Lower leg skin (tissue), 4 donors: ENCODE measurements around the gene ATPAF2. TPM values are rescaled to one million over a fixed set of nuclear protein-coding genes. Genes with fewer than 3 reads are reported as not detected.

Source experiments
- DNase-seq, 2 donors: peaks; one replicate each; pipeline ENCODE4 v3.0.0-alpha.2; 2019; ENCODE audit warnings: low spot score in 2 of 2
- H3K4me3 ChIP-seq: fragments of 200-600 bp; sonication (generic); 2 replicates; pipeline ENCODE4 v1.5.1; 2017; ENCODE audit warnings: mild to moderate bottlenecking, low read depth; ENCODE audit not compliant: poor library complexity, severe bottlenecking
- POLR2A ChIP-seq, 2 donors: fragments of 450-650 bp; IDR thresholded peaks; one replicate each; pipeline ENCODE4 v1.6.1; 2016 to 2017; ENCODE audit warnings: antibody characterized with exemption in 2 of 2, mild to moderate bottlenecking in 1 of 2, moderate library complexity in 1 of 2
- WGBS, 2 donors: methylation state at CpG; one replicate each; pipeline ENCODE4 v1.1.5; 2018; 5-methylcytosine and 5-hydroxymethylcytosine counted together
- intact Hi-C: fragments of 100-400 bp; cut with DNase I; formaldehyde crosslinking; loops from one replicate; pipeline ENCODE4 v1.15.0; 2023; ENCODE audit warnings: low total_unique reads
- total RNA-seq, 4 donors: library from RNA; depleted of rRNA; stranded (reverse); fragments of >200 nt; gene quantifications; one replicate each; pipeline ENCODE4 v1.1.0, GENCODE V29; 2016
- TF ChIP-seq, protein P1 (sequence below), 3 donors: fragments of 450-650 bp; IDR thresholded peaks; one replicate each; pipeline ENCODE4 v1.5.1; 2016; ENCODE audit warnings: antibody characterized with exemption in 3 of 3, mild to moderate bottlenecking in 3 of 3, moderate library complexity in 2 of 3

The ATPAF2 gene
- total RNA-seq, 4 donors from 2014 or later: 17.4 to 32.1 (median 22.9) TPM

DNA sequence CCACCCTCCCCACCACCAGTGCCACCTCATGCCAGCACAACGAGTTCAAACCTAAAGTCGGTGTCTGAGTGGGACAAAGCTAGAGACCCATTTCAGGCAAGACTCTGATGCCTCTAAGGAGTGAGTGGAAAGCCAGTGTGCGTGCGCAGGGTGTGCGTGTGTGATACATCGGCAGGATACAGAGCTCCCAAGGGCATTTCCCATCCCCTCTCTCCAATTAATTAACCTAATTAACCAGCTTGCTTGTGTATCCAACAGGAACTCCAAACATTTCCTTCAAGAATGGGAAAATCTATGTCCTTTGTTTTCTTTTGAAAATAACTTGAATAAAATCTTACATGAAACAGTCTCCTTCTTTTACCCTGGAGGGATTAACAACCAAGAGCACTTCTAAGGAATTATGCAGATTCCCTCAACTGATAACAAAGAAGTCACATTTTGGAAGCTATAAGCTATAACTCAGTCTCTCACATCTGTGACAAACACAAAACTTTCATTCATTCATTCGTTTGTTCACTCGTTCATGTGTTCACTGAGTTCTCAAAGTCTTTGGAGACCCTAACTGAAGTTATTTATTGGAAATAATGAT is 9.9 kb downstream of the ATPAF2 start:
- peak in 1 of 2 donors; percentile 70 for DNase-seq
- no peak for TF ChIP-seq POLR2A (IDR thresholded peaks at IDR 0.05)
- TF ChIP-seq, protein P1, sequence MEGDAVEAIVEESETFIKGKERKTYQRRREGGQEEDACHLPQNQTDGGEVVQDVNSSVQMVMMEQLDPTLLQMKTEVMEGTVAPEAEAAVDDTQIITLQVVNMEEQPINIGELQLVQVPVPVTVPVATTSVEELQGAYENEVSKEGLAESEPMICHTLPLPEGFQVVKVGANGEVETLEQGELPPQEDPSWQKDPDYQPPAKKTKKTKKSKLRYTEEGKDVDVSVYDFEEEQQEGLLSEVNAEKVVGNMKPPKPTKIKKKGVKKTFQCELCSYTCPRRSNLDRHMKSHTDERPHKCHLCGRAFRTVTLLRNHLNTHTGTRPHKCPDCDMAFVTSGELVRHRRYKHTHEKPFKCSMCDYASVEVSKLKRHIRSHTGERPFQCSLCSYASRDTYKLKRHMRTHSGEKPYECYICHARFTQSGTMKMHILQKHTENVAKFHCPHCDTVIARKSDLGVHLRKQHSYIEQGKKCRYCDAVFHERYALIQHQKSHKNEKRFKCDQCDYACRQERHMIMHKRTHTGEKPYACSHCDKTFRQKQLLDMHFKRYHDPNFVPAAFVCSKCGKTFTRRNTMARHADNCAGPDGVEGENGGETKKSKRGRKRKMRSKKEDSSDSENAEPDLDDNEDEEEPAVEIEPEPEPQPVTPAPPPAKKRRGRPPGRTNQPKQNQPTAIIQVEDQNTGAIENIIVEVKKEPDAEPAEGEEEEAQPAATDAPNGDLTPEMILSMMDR (IDR thresholded peaks at IDR 0.05): no peak
- 49 to 71% methylated on average over 8 of the region's 8 CpGs for WGBS, 2 donors
- intact Hi-C loops: no loop called here
- no peak overlapping the region for H3K4me3 ChIP-seq

DNA sequence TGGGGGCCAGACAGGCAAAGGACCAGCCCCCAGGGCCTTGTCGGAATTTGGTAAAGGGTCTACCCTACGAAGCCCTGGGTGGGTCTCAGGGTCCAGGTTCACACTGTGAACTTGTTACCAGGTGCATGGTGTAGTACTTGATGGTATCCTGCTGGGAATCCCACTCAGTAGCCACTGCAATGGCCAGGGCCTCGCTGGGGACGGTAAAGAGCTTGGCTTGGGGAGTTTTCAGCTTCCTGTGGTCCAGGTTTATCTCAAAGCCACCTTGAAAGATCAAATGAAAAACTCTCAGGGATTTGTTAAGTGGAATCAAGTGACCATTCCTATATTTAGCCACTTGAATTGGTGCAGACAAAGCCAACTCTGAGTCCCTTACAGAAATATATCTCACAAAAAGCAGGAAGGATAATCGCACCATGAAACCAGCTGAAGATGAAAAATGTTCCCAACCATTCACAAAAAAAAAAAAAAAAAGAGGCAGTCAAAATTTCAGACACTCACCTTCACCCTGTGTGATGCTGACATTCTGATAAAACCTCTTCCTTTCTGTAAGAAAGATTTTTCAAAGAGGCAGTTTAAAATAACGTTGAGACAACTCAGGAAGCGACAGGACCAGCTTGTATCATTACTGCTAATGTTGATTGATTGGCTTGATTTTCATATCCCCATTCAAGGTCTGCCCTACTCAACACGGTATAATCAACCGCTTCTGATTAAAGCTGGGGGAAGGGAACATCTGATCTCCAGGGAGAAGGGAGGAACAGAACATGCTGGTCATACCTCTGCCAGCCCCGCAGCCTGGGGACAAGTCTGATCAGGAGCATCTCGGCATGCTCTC is 10.6 kb downstream of the ATPAF2 start:
- intact Hi-C loops: no loop called here
- no peak overlapping the region for H3K4me3 ChIP-seq
- no peak for TF ChIP-seq POLR2A (IDR thresholded peaks at IDR 0.05)
- TF ChIP-seq, protein P1 (IDR thresholded peaks at IDR 0.05): no peak
- WGBS, 2 donors: 60 to 66% methylated on average over 11 of the region's 11 CpGs
- DNase-seq: peak in 1 of 2 donors; percentile 76

DNA sequence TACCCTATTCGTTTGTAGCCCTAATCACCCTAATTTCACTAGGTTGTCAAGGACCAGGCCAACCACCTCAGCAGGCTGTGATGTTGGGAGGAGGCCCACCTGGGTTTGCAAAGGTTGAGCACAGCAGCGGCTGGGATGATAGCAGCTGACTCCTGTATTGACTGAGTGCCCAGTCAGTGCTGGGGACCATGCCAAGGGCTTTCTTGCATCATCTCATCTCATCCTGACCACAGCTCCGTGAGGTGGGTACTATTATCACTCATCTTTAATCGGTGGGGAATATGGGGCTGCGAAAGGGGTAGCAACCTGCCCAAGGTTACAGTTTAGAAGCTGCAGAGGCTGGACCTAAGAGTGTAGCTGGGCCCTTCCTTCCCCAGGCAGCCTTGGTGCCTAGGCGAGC is 11.7 kb downstream of the ATPAF2 start:
- TF ChIP-seq, protein P1 (IDR thresholded peaks at IDR 0.05): no peak
- TF ChIP-seq POLR2A (IDR thresholded peaks at IDR 0.05): no peak
- WGBS, 2 donors: 76 to 81% methylated on average over 5 to 6 of the region's 6 CpGs
- H3K4me3 ChIP-seq: no peak overlapping the region
- DNase-seq: peak in 1 of 2 donors; percentile 81
- intact Hi-C loops: no loop called here

DNA sequence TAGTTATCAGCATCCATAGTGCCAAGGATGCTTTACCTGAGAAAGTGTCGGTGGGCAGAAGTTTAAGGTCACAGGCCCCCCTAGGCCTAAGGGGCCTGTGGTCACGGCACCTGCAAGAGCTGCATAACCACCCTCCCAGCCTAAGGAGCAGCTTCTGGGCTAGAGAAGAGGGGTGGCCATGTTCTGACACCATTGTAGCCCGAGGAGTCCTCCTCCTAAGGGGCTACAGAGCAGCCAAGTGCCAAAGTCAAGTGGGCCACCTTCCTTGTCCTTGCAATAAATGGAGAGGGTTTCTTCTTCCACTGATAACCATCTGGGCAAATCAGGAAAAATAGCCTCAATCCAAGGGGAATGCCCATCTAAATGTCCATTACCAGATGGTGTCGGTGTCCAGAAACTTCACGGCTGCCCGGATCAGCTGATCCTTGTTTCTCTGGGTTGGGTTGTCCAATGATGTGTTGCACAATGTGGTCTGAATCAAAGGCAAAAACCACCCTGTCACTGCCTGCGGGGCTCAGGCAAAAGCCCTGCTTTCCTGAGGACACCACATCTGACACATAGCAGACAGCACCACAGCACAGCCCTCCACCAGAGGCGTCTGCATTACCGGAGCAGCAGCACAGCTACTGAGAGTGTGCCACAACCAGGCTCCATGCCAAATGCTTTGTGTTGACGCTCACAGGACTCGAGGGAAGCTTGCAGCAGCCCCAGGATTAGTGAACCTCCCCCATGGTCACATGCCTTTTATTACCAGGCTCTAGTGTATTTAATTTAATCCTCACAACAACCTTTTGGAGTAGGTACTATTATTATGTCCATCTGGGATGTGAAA is 12.8 kb downstream of the ATPAF2 start:
- WGBS, 2 donors: 55 to 71% methylated on average over 10 to 11 of the region's 11 CpGs
- H3K4me3 ChIP-seq: no peak overlapping the region
- peak in 1 of 2 donors; percentile 83 for DNase-seq
- no peak for TF ChIP-seq POLR2A (IDR thresholded peaks at IDR 0.05)
- TF ChIP-seq, protein P1 (IDR thresholded peaks at IDR 0.05): no peak
- intact Hi-C loops: no loop called here

DNA sequence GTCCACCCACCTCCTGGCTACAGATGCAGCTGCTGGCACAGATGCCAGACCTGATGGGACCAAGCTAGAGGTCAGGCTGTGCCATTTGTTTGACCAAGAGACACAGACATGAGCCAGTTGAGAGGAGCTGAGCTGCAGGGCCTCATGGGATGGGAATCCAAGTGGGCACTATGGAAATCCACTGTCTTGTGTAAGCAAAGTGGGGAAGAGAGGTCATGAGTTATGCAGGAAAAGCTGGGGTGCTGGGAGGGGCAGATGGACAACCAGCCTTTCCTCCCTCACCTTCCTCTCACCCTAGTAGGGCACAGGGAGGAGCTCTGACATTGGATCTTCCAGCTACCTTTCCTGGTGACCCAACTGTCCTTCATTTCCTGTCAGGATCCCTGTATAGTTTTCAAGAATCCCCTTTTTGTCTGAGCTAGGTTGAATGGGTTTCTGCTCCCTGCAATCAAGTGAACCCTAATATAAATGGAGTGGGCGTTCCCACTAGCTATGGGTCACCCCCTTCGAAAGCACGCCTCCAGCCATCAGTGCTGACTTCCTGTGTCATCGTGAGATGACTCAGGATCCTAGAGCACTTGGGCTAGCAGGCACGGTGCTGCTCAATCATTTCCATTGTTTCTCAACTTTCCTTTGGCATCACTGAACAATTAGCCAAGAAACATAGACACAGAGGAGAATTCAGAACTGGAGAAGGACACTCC is 13.6 kb downstream of the ATPAF2 start:
- WGBS, 2 donors: 40 to 45% methylated on average over 5 of the region's 5 CpGs

More for the DNA sequence above, 13.6 kb downstream of the ATPAF2 start:
- TF ChIP-seq, protein P1 (IDR thresholded peaks at IDR 0.05): no peak
- no peak for TF ChIP-seq POLR2A (IDR thresholded peaks at IDR 0.05)
- peak in 1 of 2 donors; percentile 68 for DNase-seq
- H3K4me3 ChIP-seq: no peak overlapping the region
- intact Hi-C loops: no loop called here
